GM18858 (cell line): Measurements from ENCODE around the gene SATB2.
A peak's percentile ranks its signal among the peaks of the same experiment; 100 is the strongest.

ENCODE experiments used
- ATAC-seq: cut with Tn5 transposase; IDR thresholded peaks from one replicate; pipeline ENCODE4 v1.9.1; 2021; ENCODE audit not compliant: unreplicated experiment

SATB2 gene

GRCh38 chr2:199465988-199466691 lies 8.4 kb upstream of the SATB2 start:
- ATAC-seq = no peak

- ATAC-seq = no peak
Observed at GRCh38 chr2:199465390-199465789, 7.7 kb upstream of the SATB2 start.

GRCh38 chr2:199464606-199465352 lies 7.0 kb upstream of the SATB2 start:
- ATAC-seq = no peak

- no peak for ATAC-seq
Observed at GRCh38 chr2:199463708-199464605, 6.2 kb upstream of the SATB2 start.

GRCh38 chr2:199462956-199463692 lies 5.4 kb upstream of the SATB2 start:
- ATAC-seq = no peak

GRCh38 chr2:199462347-199462955 lies 4.7 kb upstream of the SATB2 start:
- no peak for ATAC-seq

GRCh38 chr2:199461711-199462346 lies 4.1 kb upstream of the SATB2 start:
- ATAC-seq = no peak

GRCh38 chr2:199460846-199461710 lies 3.3 kb upstream of the SATB2 start:
- ATAC-seq = no peak

- no peak for ATAC-seq
Observed at GRCh38 chr2:199460101-199460671, 2.4 kb upstream of the SATB2 start.

GRCh38 chr2:199459286-199460100 lies 1.8 kb upstream of the SATB2 start:
- ATAC-seq = peak; percentile 18

- peak; percentile 29 for ATAC-seq
Observed at GRCh38 chr2:199458806-199459285, 1.1 kb upstream of the SATB2 start.

GRCh38 chr2:199458009-199458805 lies 468 bp upstream of the SATB2 start:
- ATAC-seq = peak; percentile 10

- no peak for ATAC-seq
Observed at GRCh38 chr2:199456383-199457146, 1.2 kb downstream of the SATB2 start.

GRCh38 chr2:199455545-199456382 lies 2.0 kb downstream of the SATB2 start:
- ATAC-seq = no peak

- no peak for ATAC-seq
Observed at GRCh38 chr2:199455210-199455544, 2.6 kb downstream of the SATB2 start.
